ENCODE measurements around the gene MTHFD1L. TPM values are rescaled to one million over a fixed set of nuclear protein-coding genes. Genes with fewer than 3 reads are reported as not detected.
"Not testable (repeated sequence)": the region's sequence is repeated elsewhere in the genome, so short reads cannot be mapped to it uniquely, and the experiment has no call there.

The MTHFD1L gene
- total RNA-seq, 2 donors from 2014 or later = 3.1 to 18.7 TPM

DNA sequence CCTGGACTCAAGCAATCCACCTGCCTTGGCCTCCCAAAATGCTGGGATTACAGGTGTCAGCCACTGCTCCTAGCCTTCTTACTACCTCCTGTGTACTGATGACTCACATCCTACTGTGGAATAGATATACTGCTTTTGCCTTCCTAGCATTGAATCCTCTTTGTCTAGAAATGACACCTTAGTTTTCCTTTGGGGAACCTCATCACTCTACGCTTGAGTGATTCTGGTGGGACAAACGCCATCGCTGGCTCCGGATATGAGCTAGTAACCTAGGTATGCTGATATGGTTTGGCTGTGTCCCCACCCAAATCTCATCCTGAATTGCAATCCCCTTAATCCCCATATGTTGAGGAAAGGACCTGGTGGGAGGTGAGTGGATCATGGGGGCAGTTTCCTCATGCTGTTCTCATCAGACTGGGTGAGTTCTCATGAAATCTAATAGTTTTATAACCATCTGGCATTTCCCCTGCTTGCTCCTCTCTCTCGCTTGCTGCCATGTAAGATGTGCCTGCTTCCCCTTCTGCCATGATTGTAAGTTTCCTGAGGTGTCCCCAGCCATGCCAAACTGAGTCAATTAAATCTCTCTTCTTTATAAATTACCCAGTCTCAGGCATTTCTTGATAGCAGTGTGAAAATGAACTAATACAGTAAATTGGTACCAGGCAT, 261.8 kb downstream of the MTHFD1L start:
- DNase-seq (ENCODE audit: low spot score); H3K27ac ChIP-seq; H3K9me3 ChIP-seq; H3K27me3 ChIP-seq (replicated peaks; ENCODE audit: insufficient read depth); H3K4me1 ChIP-seq (replicated peaks); H3K36me3 ChIP-seq; intact Hi-C loops (cut with DNase I); H3K4me3 ChIP-seq: not testable (repeated sequence)
- 96% methylated on average over 5 of the region's 5 CpGs for WGBS

DNA sequence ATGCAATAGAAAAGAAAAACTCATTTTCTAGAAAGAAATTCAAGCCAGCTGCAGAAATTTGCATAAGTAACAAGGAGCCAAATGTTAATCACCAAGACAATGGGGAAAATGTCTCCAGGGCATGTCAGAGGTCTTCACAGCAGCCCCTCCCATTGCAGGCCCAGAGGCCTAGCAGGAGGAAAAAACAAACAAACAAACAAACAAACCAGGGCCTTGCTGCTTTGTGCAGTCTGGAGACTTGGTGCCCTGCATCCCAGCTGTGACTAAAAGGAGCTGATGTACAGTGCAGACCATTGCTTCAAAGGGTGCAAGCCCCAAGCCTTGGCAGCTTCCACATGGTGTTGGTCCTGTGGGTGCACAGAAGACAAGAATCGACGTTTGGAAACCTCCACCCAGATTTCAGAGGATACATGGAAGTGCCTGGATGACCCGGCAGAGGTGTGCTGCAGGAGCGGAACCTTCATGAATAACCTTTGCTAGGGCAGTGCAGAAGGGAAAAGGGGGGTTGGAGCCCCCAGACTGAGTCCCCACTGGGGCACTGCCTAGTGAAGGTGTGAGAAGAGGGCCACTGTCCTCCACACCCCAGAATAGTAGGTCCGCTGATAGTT, 263.4 kb downstream of the MTHFD1L start:
- intact Hi-C loops (cut with DNase I) = no loop called here
- no peaks in the 10 kb centered on the region for H3K4me1 ChIP-seq (replicated peaks)
- DNase-seq (ENCODE audit: low spot score) = no peak
- no peaks in the 10 kb centered on the region for H3K36me3 ChIP-seq
- H3K9me3 ChIP-seq = no peaks in the 10 kb centered on the region
- H3K27me3 ChIP-seq (replicated peaks; ENCODE audit: insufficient read depth) = no peaks in the 10 kb centered on the region
- WGBS = 91% methylated on average over 5 of the region's 5 CpGs
- H3K4me3 ChIP-seq = no peak overlapping the region
- no peak overlapping the region for H3K27ac ChIP-seq
- TF ChIP-seq POLR2A (IDR thresholded peaks at IDR 0.05) = no peak

GRCh38 chr6:151130329-151130728, 264.8 kb downstream of the MTHFD1L start:
- intact Hi-C loops (cut with DNase I) = no loop called here
- 90% methylated on average over 6 of the region's 6 CpGs for WGBS
- no peak for TF ChIP-seq POLR2AphosphoS5 (IDR thresholded peaks at IDR 0.05)
- TF ChIP-seq POLR2A (IDR thresholded peaks at IDR 0.05) = no peak
- TF ChIP-seq CTCF (IDR thresholded peaks at IDR 0.05) = no peak
- no peaks in the 10 kb centered on the region for H3K4me1 ChIP-seq (replicated peaks)
- no peak overlapping the region for H3K27ac ChIP-seq
- no peaks in the 10 kb centered on the region for H3K36me3 ChIP-seq
- H3K9me3 ChIP-seq = no peaks in the 10 kb centered on the region
- no peak for DNase-seq (ENCODE audit: low spot score)
- H3K4me3 ChIP-seq = no peak overlapping the region
- no peaks in the 10 kb centered on the region for H3K27me3 ChIP-seq (replicated peaks; ENCODE audit: insufficient read depth)

DNA sequence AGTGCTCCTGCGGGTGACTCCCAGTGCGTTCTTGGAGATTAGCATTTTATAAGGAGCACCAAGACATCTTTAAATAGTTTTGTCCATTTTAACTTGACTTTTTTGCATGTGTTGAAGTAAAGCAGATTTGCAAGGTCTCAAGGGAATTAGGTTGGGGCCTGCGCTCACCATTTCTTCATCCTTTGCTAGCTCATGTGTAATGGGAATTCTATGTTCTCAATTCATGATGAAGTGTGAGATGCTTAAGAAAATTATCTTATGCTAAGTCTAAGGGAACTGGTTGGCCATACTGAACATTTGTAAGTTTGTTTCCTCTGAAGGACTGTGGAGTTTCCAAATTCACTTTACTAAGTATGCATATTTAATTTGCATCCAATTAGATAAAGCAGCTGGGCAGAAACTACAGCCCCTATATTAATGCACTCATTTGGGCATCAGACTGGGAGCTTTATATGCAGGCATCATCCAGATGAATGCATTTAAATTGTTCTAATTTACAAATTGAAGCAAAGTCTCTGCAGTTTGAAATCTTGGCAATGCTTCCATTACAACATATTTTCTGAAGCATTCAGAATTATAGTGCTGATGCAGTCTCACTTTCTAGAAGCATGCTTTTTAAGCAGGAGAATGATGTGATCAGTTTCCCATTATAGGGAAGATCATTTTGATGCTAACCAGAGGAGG, 266.0 kb downstream of the MTHFD1L start:
- WGBS = 80% methylated on average over 3 of the region's 3 CpGs
- Histone ChIP-seq H3K27me3 (replicated peaks; ENCODE audit: insufficient read depth) (no peaks in the 10 kb centered on the region), H3K36me3 (no peaks in the 10 kb centered on the region), H3K4me1 (replicated peaks) (no peaks in the 10 kb centered on the region), H3K27ac (no peak overlapping the region), H3K9me3 (no peaks in the 10 kb centered on the region), H3K4me3 (no peak overlapping the region)
- no peak for DNase-seq (ENCODE audit: low spot score)
- intact Hi-C loops (cut with DNase I) = no loop called here
- TF ChIP-seq CTCF (IDR thresholded peaks at IDR 0.05) (no peak), POLR2AphosphoS5 (IDR thresholded peaks at IDR 0.05) (no peak), POLR2A (IDR thresholded peaks at IDR 0.05) (no peak)

DNA sequence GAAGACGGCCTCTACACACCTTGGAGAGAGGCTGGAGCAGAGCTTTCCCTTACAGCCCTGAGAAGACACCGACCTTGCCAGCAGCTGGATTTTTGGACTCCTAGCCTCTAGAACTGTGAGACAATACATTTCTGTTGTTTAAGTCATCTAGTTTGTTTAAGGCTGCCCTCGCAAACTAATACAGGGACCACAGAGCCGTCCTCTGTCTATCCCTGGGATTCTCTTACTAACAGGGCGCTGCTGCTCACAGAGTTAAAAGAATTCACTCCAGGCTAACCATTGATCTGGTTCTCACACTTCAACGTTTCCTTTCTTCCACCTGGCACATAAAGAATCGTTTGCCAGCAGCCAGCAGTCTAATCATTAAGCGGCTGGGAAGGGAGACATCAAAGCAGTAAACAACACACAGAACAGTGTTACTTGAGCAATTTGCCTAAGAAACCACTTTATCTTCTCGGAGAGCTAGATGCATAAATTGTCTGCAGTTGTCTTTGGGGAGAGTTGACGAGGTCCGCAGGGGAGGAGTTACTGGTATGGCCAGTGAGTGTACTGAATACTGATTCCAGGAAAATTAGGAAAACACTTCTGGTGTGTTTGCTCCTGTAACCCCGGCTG, 270.7 kb downstream of the MTHFD1L start:
- no peak overlapping the region for H3K27ac ChIP-seq
- DNase-seq (ENCODE audit: low spot score) = no peak
- no peaks in the 10 kb centered on the region for H3K4me1 ChIP-seq (replicated peaks)
- TF ChIP-seq POLR2A (IDR thresholded peaks at IDR 0.05) (no peak), CTCF (IDR thresholded peaks at IDR 0.05) (no peak)
- 35% methylated on average over 12 of the region's 12 CpGs for WGBS
- H3K4me3 ChIP-seq = no peak overlapping the region
- H3K9me3 ChIP-seq = no peaks in the 10 kb centered on the region
- H3K27me3 ChIP-seq (replicated peaks; ENCODE audit: insufficient read depth) = no peaks in the 10 kb centered on the region
- intact Hi-C loops (cut with DNase I) = no loop called here
- H3K36me3 ChIP-seq = no peaks in the 10 kb centered on the region
